Loucy (cell line): Measurements from ENCODE around the gene LIN7B.

Experiments
- H2AFZ ChIP-seq: fragments of 200-600 bp; sonication (generic); 2 replicates; pipeline ENCODE4 v1.6.0; 2016; ENCODE audit warnings: antibody characterized with exemption, mild to moderate bottlenecking, low read length, moderate library complexity
- H3F3A ChIP-seq: fragments of 200-600 bp; 2 replicates; pipeline ENCODE4 v1.6.0; 2016; ENCODE audit warnings: antibody characterized with exemption, low read depth, mild to moderate bottlenecking
- H3K27me3 ChIP-seq: fragments of 200-600 bp; sonication (generic); 2 replicates; pipeline ENCODE4 v1.6.1; 2014; ENCODE audit warnings: low read length, mild to moderate bottlenecking; ENCODE audit not compliant: insufficient read depth, poor library complexity, severe bottlenecking
- H3K36me3 ChIP-seq: fragments of 200-600 bp; sonication (generic); 2 replicates; pipeline ENCODE4 v1.6.1; 2016; ENCODE audit warnings: low read length; ENCODE audit not compliant: insufficient read depth
- H3K4me1 ChIP-seq: fragments of 200-600 bp; sonication (generic); 2 replicates; pipeline ENCODE4 v1.5.1; 2014; ENCODE audit warnings: low read length, mild to moderate bottlenecking; ENCODE audit not compliant: insufficient read depth, poor library complexity, severe bottlenecking
- H3K4me2 ChIP-seq: fragments of 200-600 bp; sonication (generic); 2 replicates; pipeline ENCODE4 v1.6.0; 2014; ENCODE audit warnings: antibody characterized with exemption, low read length, low read depth, mild to moderate bottlenecking; ENCODE audit not compliant: poor library complexity, severe bottlenecking
- H3K4me3 ChIP-seq: fragments of 200-600 bp; sonication (generic); 2 replicates; pipeline ENCODE4 v1.5.1; 2014; ENCODE audit warnings: low read length, mild to moderate bottlenecking, mixed read lengths; ENCODE audit not compliant: poor library complexity, severe bottlenecking
- H3K79me2 ChIP-seq: fragments of 200-600 bp; sonication (generic); 2 replicates; pipeline ENCODE4 v1.6.1; 2014; ENCODE audit warnings: low read length; ENCODE audit not compliant: insufficient read depth
- H3K9ac ChIP-seq: fragments of 200-600 bp; sonication (generic); 2 replicates; pipeline ENCODE4 v1.6.0; 2014; ENCODE audit warnings: mild to moderate bottlenecking, low read depth, low read length, moderate library complexity; ENCODE audit not compliant: poor library complexity, severe bottlenecking
- H3K9me2 ChIP-seq: fragments of 200-600 bp; sonication (generic); replicated peaks from 2 replicates; pipeline ENCODE4 v1.6.1; 2016; ENCODE audit warnings: low read depth, low read length, mixed read lengths
- H3K9me3 ChIP-seq: fragments of 200-600 bp; sonication (generic); 2 replicates; pipeline ENCODE4 v1.6.1; 2014; ENCODE audit warnings: mild to moderate bottlenecking, antibody characterized with exemption, low read length, low read depth; ENCODE audit not compliant: insufficient read depth
- H4K20me1 ChIP-seq: fragments of 200-600 bp; sonication (generic); 2 replicates; pipeline ENCODE4 v1.6.0; 2014; ENCODE audit warnings: antibody characterized with exemption, low read length, mild to moderate bottlenecking; ENCODE audit not compliant: insufficient read depth, poor library complexity, severe bottlenecking
- CTCF ChIP-seq: fragments of 200-600 bp; sonication (generic); conservative IDR thresholded peaks from 2 replicates; pipeline ENCODE4 v1.5.1; 2014; ENCODE audit warnings: mild to moderate bottlenecking, antibody characterized with exemption, low read length
- EZH2phosphoT487 ChIP-seq: fragments of 200-600 bp; IDR thresholded peaks from 2 replicates; pipeline ENCODE4 v1.6.1; 2018; ENCODE audit warnings: antibody characterized with exemption, mild to moderate bottlenecking, moderate library complexity, borderline replicate concordance

The LIN7B gene

DNA sequence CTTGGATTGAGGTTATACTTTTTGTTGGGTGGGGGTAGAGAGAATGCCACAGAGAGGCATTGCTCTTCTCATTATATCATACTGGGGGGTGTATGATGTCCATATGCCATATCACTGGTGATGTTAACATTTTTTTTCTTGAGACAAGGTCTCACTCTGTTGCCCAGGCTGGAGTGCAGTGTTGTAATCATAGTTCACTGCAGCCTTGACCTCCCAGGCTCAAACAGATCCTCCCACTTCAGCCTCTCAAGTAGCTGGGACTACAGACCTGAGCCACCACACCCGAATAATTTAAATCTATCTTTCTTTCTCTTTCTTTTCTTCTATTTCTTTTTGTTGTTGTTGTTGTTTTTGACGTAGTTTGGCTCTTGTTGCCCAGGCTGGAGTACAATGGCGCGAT lies 33.8 kb upstream of the LIN7B start:
- no peaks in the 10 kb centered on the region for H3K9me2 ChIP-seq
- no peaks in the 10 kb centered on the region for H3K9me3 ChIP-seq
- no peak overlapping the region for H3K4me2 ChIP-seq
- H4K20me1 ChIP-seq = no peaks in the 10 kb centered on the region
- H3K4me1 ChIP-seq = peaks cover 4% of the 10 kb centered on the region
- H3K36me3 ChIP-seq = no peaks in the 10 kb centered on the region
- no peak overlapping the region for H3K4me3 ChIP-seq
- no peak overlapping the region for H2AFZ ChIP-seq
- no peak overlapping the region for H3K9ac ChIP-seq
- no peaks in the 10 kb centered on the region for H3K27me3 ChIP-seq
- no peaks in the 10 kb centered on the region for H3F3A ChIP-seq
- no peak for TF ChIP-seq EZH2phosphoT487
- no peak for TF ChIP-seq CTCF
- H3K79me2 ChIP-seq = peaks cover 2% of the 10 kb centered on the region

DNA sequence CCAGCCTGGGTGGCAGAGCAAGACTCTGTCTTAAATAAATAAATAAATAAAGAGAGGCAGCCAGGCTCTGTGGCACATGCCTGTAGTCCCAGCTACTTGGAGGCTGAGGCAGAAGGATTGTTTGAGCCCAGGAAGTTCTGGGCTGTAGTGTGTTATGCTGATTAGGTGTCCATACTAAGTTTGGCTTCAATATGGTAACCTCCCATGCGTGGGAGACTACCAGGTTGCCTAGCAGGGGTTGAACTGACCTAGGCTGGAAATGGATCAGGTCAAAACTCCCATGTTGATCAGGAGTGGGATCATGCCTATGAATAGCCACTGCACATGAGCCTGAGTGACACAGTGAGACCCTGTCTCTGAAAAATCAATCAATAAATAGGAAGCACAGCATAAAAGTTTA lies 32.9 kb upstream of the LIN7B start:
- H3K9me3 ChIP-seq = no peaks in the 10 kb centered on the region
- H3K4me1 ChIP-seq = peaks cover 4% of the 10 kb centered on the region
- peaks cover 9% of the 10 kb centered on the region for H4K20me1 ChIP-seq
- no peak overlapping the region; the same call in 1 of the 2 replicates for H2AFZ ChIP-seq
- H3F3A ChIP-seq = no peaks in the 10 kb centered on the region
- TF ChIP-seq EZH2phosphoT487 = no peak
- no peak for TF ChIP-seq CTCF
- H3K36me3 ChIP-seq = no peaks in the 10 kb centered on the region
- H3K79me2 ChIP-seq = peaks cover 10% of the 10 kb centered on the region
- H3K9me2 ChIP-seq = no peaks in the 10 kb centered on the region
- no peak overlapping the region for H3K9ac ChIP-seq
- peaks cover 5% of the 10 kb centered on the region for H3K27me3 ChIP-seq
- no peak overlapping the region for H3K4me3 ChIP-seq
- no peak overlapping the region for H3K4me2 ChIP-seq

- Histone ChIP-seq H3F3A (no peaks in the 10 kb centered on the region), H3K79me2 (peaks cover 42% of the 10 kb centered on the region), H3K27me3 (peaks cover 5% of the 10 kb centered on the region), H3K36me3 (peaks cover 13% of the 10 kb centered on the region; the same call in 1 of the 2 replicates), H2AFZ (peak overlapping the region; percentile 52), H3K9me2 (no peaks in the 10 kb centered on the region), H3K4me3 (peak overlapping the region; percentile 94), H3K4me2 (peak overlapping the region; percentile 63), H3K9me3 (no peaks in the 10 kb centered on the region), H4K20me1 (peaks cover 36% of the 10 kb centered on the region), H3K4me1 (peaks cover 19% of the 10 kb centered on the region), H3K9ac (peak overlapping the region; percentile 67)
- no peak for TF ChIP-seq EZH2phosphoT487
- no peak for TF ChIP-seq CTCF
These were observed 29.8 kb upstream of the LIN7B start for GRCh38 chr19:49084206-49085019.
